NCI-H2227 (cell line): Measurements from ENCODE around the gene PSME3IP1.
"Not testable (repeated sequence)": the region's sequence is repeated elsewhere in the genome, so short reads cannot be mapped to it uniquely, and the experiment has no call there.

Experiments used
- DNase-seq: peaks from one replicate; lab custom pipeline; 2025; ENCODE audit not compliant: unreplicated experiment; lab: John Stamatoyannopoulos, UW

Gene PSME3IP1, protein sequence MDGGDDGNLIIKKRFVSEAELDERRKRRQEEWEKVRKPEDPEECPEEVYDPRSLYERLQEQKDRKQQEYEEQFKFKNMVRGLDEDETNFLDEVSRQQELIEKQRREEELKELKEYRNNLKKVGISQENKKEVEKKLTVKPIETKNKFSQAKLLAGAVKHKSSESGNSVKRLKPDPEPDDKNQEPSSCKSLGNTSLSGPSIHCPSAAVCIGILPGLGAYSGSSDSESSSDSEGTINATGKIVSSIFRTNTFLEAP

DNA sequence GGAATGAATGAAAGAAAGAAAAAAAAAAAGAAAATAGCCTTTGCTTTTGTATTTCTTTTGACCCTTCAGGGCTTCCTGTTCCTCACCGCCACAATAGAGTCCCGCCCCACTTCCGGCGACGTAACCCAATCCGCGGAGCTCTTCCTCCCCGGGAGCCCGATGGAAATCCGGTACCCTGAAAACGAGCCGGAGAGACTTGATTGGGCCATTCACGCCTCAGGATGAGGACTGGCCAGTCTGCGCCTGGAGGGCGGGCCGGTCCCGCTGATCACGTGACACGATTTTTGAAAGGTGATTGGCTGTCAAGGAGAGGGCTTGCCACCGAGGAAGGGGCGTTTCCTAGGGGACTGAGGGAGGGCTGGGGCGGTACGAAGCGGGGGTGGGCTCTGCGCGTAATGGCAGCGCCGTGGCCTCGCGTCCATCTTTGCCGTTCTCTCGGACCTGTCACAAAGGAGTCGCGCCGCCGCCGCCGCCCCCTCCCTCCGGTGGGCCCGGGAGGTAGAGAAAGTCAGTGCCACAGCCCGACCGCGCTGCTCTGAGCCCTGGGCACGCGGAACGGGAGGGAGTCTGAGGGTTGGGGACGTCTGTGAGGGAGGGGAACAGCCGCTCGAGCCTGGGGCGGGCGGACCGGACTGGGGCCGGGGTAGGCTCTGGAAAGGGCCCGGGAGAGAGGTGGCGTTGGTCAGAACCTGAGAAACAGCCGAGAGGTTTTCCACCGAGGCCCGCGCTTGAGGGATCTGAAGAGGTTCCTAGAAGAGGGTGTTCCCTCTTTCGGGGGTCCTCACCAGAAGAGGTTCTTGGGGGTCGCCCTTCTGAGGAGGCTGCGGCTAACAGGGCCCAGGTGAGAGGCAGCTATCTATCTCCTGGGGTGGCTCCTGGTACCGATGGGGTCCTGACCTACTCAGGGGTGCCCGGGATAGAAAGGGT lies at the start of gene PSME3IP1, which contains the start of gene RSPRY1:
Gene PSME3IP1 (minus strand): TSS at position 95 of the 927 bp plus-strand sequence. CDS start 12,185 bp downstream, outside the sequence.
Gene RSPRY1 (plus strand): TSS at position 385 of the 927 bp plus-strand sequence. CDS start 18,330 bp downstream, outside the sequence.
- DNase-seq: peak; percentile 98

DNA sequence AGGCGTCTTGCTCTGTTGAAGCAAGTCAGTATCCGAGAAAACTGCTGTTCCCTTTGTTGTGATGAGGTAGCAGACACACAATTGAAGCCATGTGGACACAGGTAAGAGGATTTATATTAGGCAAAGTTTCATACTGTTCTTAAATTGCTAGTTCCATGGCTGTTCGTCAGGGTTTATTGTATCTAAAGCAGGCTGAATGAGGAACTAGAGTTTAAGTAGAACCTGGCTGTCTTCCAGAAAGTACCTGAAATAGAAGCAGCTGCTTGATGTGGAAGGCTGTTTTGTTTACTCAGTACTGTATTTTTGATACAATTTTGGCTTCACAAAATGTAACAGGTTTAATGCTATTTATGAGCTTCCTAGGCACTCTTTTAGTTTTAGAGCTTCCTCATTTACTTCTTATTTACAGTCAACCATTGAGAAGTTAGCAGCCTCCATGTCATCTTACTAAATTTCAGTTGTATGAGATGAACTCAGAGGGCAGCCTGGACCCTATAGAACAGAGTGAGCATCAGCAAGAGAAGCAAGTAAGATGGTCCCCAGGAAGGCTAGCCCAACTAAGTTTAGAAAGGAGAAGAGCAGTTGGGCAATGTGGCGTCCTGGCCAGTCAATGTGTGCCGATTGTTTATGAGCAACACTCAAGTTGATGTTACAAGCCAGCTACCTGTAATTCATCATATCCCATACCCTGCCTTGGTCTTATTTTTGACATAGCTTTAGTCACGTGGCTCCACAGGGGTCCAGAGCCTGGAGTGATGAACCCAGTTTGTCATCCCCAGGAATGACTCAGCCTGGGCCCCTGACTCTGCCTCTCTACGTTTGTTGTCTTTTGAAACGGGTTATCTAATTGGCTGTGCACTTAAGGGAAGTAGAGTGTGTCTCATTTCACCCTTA lies 49.5 kb upstream of the PSME3IP1 start:
- DNase-seq: no peak

DNA sequence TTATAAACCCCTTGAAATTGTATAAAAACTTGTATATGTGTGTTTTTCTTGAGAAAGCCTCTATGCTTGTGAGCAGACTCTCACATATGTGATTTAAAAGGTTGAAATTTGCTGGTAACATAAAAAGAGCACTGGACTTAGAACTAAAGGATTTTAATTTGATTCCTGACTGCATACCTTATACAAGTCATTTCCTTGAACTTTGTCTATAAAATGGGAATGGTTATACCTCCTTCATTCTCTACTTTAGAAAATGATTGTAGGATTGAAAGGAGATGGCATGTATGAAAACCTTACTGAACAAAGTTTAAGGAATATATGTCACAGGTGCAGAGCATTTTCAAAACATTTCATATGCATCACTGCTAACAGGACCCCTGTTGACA lies 48.9 kb upstream of the PSME3IP1 start:
- DNase-seq: no peak

DNA sequence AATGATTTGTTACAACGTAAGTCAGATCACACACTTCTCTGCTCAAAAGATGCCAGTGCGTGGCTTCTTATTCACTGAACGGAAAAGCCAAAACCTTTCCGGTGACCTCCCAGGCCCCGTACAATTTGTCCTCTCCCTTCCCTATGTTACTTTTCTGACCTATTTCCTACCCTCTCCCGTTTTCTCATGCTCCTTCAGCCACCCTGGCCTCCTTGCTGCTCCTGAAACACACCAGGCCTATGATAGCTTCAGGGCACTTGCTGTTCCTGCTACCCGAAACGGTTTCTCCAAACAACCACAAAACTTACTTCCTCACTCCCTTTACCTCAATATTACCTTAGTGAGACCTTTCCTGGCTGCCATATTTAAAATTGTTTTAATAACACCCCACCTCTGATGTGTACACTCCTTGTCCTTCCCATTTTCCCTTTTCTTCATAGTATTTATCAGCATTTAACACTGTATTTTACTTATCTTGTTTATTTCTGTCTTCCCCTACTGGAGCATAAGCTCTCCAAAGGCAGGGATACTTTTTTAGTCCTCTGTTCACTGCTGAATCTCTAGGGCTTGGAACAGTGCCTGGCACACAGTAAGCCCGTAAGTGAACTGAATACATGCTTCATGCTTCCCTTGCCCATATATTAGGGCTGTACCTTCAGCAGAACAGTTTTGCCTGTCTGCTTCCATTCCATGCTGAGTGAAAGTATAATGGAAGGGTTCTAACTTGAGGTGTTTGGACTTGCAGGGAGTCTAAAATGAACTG lies 48.3 kb upstream of the PSME3IP1 start:
- DNase-seq: no peak

DNA sequence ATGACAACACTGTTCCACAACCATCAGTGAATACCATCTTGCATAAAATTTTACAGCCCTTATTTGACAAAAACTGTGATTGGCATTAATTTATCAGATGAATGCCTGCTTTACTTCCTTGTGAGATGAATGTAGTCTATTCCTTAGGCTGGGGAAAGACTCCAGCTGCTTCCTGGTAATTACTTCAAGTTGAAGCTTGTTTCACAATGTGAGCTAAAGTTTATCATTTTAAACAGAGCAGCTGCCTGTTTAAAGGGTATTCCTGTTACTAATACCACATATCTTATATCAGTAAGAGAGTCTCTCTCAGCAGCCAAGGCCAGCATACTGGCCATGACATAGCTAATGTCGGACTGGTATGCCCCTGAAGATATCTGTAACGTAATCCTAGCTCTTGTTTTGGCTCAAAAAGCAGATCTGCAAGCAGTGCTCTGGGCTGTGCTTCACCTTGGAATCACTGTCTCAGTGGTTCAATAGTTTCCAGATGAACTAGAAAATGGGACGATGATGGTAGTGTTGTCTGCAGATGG lies 46.0 kb upstream of the PSME3IP1 start:
- no peak for DNase-seq

DNA sequence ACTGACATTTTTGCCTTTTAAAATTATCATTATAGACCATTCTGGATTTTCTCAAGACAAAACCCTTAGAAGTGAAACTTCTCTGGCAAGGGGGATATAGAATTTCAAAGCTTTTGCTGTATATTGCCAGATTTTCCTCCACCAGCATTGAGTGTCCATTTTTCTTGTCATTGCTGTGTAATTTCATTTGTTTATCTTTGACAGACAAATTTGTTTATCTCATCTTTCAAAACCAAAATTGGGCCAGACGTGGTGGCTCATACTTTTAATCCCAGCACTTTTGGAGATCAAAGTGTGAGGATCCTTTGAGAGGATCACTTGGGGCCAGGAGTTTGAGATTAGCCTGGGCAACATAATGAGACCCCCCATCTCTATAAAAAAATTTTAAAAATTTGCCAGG lies 43.2 kb upstream of the PSME3IP1 start:
- DNase-seq: no peak

DNA sequence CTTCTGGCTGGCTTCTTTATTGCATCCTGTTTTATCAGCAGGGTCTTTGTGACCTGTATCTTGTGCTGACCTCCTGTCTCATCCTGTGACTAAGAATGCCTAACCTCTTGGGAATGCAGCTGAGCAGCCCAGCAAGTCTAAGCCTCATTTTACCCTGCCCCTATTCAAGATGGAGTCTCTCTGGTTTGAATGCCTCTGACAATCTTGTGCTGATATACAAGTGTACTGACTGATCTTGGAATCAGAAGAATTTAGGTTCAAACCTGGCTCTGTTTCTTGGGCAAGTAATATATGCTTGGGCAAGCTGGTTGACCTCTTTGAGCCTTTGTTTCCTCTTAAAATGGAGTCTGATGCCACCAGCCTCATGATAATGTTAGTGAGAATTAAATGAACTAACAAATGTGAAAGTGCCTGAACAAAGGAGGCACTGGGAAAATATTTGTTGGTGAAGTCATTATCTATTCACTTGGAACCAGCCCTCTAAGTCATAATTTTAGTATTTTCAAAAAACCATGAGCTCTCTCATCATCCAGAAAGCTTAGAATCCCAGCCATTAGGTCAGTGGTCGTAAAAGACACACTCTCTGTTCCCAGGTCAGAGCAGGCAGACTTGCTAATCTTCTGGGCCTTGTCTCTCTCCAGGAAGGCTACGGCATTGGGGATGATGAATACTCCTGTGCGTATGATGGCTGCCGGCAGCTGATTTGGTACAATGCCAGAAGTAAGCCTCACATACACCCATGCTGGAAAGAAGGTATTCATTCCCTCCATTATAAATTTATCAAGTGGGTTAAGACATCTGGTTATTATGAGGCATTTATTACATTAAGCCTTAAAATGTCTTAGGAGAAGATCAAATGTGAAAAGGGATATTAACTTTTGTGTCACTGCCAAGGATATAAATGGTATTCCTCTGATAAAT lies 41.1 kb upstream of the PSME3IP1 start:
- DNase-seq: no peak

DNA sequence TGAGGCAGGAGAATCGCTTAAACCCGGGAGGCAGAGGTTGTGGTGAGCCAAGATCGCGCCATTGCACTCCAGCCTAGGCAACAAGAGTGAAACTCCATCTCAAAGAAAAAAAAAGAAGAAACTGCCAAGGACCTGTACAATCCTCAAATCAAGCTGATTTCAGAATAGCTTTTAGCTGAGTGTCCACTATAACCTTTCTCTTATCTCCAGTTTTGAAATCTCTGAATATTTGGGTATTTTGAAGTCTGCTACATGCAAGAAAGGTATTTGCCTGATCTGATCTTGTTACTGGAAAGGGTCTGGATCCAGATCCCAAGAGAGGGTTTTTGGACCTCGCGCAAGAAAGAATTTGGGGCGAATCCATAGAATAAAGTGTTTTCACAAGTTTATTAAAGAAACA lies 40.1 kb upstream of the PSME3IP1 start:
- DNase-seq: no peak

DNA sequence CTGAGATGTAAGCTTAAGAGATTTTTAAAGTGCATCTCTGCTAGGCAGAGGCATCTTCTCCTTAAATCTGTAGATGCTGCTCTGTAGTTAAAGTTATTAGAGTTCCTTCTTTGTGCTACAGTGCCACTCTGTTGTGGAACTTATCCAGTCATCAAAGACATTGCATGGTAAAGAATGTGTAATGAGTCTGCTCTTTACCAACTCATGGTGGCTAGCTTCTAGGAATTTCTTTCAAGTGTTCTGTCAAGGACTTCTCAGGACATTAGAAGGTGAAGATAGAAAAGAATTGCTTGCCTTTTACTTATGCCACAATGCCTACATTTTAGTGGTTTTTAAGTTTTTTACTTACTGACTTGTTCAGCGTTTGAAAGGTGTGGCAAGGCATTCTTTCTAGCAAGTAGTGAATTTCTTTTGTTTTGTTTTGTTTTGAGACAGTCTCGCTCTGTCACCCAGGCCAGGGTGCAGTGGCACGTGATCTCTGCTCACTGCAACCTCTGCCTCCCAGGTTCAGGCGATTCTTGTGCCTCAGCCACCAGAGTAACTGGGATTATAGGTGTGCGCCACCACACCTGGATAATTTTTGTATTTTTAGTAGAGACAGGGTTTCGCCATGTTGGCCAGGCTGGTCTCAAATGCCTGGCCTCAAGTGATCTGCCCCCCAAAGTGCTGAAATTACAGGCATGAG lies 39.0 kb upstream of the PSME3IP1 start:
- DNase-seq: no peak

DNA sequence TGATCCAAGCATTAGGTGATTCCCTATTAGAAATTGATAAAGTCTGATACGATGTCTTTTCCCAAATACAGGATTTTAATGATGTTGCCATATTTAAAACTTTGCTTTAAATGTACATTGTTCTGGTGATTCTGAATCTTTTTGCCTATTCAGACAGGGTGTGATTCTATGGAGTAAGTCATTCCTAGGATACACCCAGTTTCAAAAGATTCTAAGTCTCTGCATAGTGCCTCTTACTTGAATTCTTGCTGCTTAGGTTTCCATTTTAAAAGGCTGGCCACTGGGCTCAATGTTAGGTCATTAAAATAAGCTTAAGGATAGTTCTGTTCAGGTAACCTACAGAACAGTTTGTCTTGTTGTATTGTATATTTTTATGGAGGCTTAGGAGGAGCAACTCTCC lies 37.2 kb upstream of the PSME3IP1 start:
- no peak for DNase-seq

DNA sequence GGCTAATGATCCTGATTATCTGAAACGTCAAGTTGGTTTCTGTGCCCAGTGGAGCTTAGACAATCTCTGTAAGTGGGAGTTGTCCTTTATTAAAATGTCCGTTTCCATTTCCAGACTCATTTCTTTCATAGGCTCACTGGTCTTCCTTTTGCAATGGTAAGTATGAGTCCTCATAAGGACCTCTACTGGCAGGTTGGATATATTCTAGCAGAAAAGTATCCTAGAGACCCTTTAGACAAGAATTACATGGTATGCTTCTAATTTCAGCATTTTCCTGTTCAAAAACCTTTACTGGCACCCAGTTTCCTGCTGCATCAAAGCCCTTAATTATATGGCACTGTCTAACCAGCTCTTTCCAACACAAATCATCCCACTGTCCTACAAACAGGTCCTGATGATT lies 31.1 kb upstream of the PSME3IP1 start:
- no peak for DNase-seq

DNA sequence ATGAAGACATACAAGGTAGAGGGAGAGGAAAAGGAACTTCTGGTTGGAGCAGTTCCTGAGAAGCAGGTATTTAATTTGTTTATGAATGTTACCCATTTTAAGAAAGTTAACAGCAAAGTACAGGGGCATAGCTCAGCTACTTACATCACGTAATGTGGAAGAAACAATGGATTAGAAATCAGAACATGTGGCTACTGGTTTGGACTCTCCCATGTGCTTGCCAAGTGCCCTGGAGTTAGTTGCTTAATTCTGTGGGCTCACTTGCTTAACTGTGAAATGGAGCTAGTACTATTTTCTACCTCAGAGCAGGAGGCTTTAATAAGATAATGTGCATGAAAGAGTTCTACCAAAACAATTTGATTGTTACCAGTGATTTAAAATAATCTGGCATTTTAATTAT lies 27.6 kb upstream of the PSME3IP1 start:
- DNase-seq: no peak

DNA sequence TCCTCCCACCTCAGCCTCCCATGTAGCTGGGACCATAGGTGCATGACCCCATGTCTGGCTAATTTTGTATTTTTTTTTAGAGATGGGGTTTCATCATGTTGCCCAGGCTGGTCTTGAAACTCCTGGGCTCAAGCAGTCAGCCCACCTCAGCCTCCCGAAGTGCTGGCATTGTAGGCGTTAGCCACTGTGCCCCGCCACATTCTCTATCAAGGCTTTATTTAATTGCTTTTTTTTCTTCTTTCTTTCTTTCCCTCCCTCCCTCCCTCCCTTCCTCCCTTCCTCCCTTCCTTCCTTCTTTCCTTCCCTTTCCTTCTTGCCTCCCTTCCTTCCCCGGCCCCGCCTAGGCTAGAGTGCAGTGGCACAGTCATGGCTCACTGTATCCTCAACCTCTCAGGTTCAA lies 23.9 kb upstream of the PSME3IP1 start:
- no peak for DNase-seq

DNA sequence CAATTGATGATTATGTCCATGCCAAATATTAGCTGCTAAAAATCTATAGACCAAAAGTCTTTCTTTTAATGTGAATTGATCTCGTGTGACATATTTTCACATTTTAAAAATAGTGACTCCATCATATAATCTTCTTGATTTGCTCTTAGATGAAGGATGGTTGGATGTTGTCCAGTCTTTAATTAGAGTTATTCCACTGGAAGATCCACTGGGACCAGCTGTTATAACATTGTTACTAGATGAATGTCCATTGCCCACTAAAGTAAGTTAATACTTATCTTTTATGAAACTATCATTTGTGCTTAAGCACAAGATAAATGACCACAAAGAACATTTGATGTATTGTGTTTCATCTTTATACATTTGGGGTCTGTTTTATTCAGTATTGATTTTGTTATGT lies 23.1 kb upstream of the PSME3IP1 start:
- no peak for DNase-seq

DNA sequence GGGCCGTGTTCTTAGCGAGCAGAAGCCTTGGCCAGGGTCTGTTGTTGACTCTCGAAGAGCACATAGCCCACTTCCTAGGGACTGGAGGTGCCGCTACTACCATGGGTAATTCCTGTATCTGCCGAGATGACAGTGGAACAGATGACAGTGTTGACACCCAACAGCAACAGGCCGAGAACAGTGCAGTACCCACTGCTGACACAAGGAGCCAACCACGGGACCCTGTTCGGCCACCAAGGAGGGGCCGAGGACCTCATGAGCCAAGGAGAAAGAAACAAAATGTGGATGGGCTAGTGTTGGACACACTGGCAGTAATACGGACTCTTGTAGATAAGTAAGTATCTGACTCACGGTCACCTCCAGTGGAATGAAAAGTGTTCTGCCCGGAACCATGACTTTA lies 18.8 kb upstream of the PSME3IP1 start:
- no peak for DNase-seq

DNA sequence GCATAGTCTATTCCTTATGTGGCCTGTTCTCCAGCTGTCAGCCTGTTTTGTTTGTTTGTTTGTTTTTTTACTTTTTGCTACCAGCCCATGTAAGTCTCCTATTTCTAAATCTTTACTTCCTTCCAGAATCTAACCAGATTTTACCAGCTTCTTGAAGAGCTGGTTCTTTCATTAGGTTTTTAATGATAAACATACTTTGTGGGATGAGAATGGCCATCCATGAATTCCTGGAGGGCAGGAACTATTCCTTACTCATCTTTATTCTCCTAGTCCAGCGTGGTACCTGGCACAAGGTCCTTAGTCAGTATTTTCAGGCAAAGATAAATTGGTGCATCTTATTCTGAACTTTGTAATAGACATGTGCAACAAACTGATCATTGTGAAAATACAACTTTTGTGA lies 17.6 kb upstream of the PSME3IP1 start:
- no peak for DNase-seq

DNA sequence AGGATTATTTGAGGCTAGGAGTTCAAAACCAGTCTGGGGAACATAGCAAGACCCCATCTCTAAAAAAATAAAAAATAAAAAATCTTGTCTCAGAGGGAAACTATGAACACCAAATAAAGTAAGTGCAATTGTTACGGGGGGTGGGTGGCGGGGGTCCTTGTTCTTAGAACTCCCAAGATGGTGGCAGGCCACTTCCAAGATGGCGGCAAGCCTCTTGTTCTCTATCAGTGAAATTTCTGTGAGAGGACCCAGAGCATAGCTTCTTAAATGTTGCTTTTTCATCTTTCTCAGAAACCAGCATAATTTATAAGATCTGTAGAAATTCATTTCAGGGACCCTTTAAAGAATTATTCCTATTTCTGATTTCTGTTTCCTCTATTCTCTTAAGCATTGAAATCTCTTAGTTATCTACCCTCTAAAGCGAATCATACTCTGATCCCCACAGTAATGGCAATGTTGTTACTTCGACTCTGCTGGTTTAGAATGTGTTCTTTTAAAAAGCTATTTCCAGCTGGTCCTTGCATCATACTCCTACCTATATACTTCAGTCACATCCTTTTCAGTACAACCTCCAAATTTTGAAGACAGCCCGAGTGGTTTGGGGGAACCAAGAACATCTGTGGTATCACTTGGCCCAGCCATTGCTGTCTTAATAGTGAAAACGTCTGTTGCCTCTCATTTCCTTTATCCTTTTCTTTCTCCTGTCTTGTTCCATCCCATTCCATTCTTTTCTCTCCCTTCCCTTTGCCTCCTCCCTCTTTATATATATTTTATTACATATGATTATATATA lies 16.5 kb upstream of the PSME3IP1 start:
- DNase-seq: no peak

DNA sequence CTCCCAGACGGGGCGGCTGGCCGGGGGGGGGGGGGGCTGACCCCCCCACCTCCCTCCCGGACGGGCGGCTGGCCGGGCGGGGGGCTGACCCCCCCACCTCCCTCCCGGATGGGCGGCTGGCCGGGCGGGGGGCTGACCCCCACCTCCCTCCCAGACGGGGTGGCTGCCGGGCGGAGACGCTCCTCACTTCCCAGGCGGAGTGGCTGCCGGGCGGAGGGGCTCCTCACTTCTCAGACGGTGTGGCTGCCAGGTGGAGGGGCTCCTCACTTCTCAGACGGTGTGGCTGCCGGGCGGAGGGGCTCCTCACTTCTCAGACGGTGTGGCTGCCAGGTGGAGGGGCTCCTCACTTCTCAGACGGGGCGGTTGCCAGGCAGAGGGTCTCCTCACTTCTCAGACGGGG lies 15.1 kb upstream of the PSME3IP1 start:
- DNase-seq: not testable (repeated sequence)
